Measurements from ENCODE around the gene TMEM131L.

DNA sequence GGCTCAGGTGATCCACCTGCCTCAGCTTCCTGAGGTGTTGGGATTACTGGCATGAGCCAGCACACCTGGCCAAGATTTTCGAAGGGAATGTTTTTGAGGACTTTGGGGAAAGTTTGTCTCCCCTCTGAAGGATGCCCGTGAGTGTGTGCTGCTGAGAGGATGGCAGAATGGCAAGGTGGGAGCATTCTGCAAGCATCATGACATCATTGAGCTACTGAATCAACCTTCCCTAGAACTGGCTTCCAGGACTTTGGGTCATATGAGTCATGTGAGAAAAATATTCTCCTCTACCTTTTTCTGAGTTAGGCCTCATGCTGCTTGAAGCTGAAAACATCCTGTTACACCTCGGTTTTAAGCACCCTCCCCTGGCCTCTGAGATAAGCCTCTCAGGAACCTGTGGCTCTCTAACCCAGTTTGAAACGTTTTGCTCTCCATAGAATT, 31.0 kb downstream of the TMEM131L start:
- TF ChIP-seq CTCF (IDR thresholded peaks at IDR 0.05; ENCODE audit: low read length): no peak
- no peak for TF ChIP-seq EZH2 (optimal IDR thresholded peaks at IDR 0.05; ENCODE audit: low read depth, low read length)
- TF ChIP-seq EZH2phosphoT487 (IDR thresholded peaks at IDR 0.05; ENCODE audit: low read length): no peak
